ENCODE data around the gene NPEPL1. TPM values are rescaled to one million over a fixed set of nuclear protein-coding genes. Genes with fewer than 3 reads are reported as not detected.

NPEPL1 gene
- total and polyA plus RNA-seq, 11 donors, result 18.1 to 33.4 (median 30.1) TPM

DNA sequence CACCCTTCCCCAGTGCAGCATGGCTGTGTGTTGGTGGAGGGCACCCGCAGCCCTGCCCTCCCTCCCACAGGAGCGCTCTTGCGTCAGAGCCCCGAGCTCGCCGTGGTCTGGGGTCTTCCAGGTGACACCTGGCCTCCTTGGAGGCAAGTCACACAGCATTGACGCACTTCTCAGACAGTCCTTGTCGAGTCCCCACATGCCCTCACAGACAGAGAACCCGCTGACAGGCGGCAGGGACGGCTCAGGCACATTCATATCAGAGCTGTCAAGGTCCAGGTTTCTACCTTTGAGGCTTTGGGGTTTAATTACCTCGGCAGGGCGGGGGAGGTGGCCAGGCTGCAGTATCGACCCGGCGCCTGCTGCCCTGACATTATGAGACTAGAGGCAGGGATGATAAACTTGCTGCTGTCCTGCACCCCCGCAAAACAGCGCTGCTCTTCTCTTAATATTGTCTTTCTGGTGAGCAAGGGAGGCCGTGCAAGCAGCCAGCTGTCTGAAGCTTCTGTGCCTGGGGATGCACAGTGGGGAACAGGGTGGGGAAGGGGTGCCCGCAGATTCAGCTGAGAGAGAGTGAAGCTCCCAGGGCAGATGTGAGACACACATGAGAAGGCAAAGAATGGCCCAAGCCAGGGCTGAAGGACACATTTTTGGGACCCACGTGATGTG is 4.7 kb downstream of the NPEPL1 start:
- no peak overlapping the region for H3K27ac ChIP-seq
- no peak overlapping the region for H3K4me3 ChIP-seq
- TF ChIP-seq CTCF (IDR thresholded peaks at IDR 0.05), result no peak
- peaks cover 0 to 68% (median 59%) of the 10 kb centered on the region in 9 donors for H3K36me3 ChIP-seq
- ATAC-seq (no peak), DNase-seq (peak in 2 of 5 donors; percentile 7 to 56)
- H3K9me3 ChIP-seq, result no peaks in the 10 kb centered on the region
- no peaks in the 10 kb centered on the region for H3K27me3 ChIP-seq
- 79 to 85% (median 82%) methylated on average over 10 to 21 of the region's 21 CpGs for WGBS, 4 donors
- peaks cover 7 to 19% (median 15%) of the 10 kb centered on the region in 12 donors for H3K4me1 ChIP-seq
- intact Hi-C loops (cut with DNase I), result loop anchor here in 2 of 10 donors (5.0 to 10.0 kb wide), 2 partner anchors 147 to 460 kb away; no protein-coding TSS in a partner anchor

DNA sequence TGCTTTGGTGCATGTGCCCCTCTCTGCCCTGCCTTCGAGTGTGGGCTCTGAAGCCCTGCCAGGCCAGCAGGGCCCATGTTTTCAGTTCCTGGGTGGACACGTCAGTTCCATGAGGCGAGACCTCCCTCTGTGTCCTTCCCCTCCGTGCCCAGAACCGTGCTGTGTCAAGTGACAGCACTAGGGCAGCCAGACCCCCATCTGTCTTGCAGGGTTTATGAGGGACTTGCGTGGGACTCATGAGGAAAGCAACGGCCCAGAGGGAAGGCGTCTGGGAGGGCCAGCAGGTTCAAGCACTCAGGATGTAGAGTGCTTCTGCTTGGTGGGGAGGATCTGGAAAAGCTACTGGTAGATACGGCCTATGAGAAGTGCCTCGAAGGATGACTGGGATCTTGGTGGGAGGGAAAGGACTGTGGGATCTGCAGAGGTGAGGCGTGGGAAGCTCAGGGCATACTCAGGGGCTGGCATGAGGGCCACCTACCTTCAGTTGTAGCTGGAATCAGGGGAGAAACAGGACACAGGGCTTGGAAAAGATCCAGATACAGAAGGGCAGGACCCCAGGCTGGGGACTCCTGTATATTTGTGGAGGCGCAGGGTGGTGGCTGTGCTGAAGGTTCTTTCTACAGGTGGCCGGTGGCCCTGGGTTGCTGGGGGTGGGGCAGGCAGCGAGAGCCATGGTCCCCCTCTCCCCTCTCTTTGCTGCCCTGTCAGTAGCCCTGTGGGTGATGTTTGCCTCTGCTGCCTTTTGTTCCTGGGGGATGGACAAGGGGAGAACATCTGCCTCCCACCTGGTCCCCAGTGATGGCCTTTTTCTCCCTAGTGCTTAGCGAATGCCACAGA is 5.5 kb downstream of the NPEPL1 start:
- ATAC-seq (no peak), DNase-seq (peak in 2 of 5 donors; percentile 17 to 46)
- no peaks in the 10 kb centered on the region for H3K9me3 ChIP-seq
- H3K4me3 ChIP-seq, result no peak overlapping the region
- peaks cover 0 to 76% (median 67%) of the 10 kb centered on the region in 9 donors for H3K36me3 ChIP-seq
- TF ChIP-seq CTCF (IDR thresholded peaks at IDR 0.05) (no peak), POLR2A (IDR thresholded peaks at IDR 0.05) (no peak)
- H3K4me1 ChIP-seq, result peaks cover 7 to 18% (median 15%) of the 10 kb centered on the region in 12 donors
- no peaks in the 10 kb centered on the region for H3K27me3 ChIP-seq
- WGBS, 4 donors, result 89 to 92% (median 92%) methylated on average over 14 to 15 of the region's 15 CpGs
- no peak overlapping the region for H3K27ac ChIP-seq
- intact Hi-C loops (cut with DNase I), result loop anchor here in 2 of 10 donors (5.0 to 10.0 kb wide), 2 partner anchors 147 to 461 kb away; no protein-coding TSS in a partner anchor

- H3K27ac ChIP-seq, result no peak overlapping the region
- no peaks in the 10 kb centered on the region for H3K9me3 ChIP-seq
- no peak for TF ChIP-seq POLR2A (IDR thresholded peaks at IDR 0.05)
- TF ChIP-seq CTCF (IDR thresholded peaks at IDR 0.05), result no peak
- H3K36me3 ChIP-seq, result peaks cover 0 to 85% (median 76%) of the 10 kb centered on the region in 9 donors
- WGBS, 4 donors, result 69 to 80% (median 76%) methylated on average over 25 to 27 of the region's 27 CpGs
- ATAC-seq, result peak in 3 of 4 donors; percentile 10 to 32 (median 17)
- intact Hi-C loops (cut with DNase I), result loop anchor here in 2 of 10 donors (5.0 to 10.0 kb wide), 2 partner anchors 146 to 462 kb away; no protein-coding TSS in a partner anchor
- H3K4me3 ChIP-seq, result no peak overlapping the region
- peaks cover 0 to 9% (median 7%) of the 10 kb centered on the region in 12 donors for H3K4me1 ChIP-seq
- H3K27me3 ChIP-seq, result no peaks in the 10 kb centered on the region
- DNase-seq, result peak in 1 of 5 donors; percentile 22
Observed at GRCh38 chr20:58698741-58699622, 6.4 kb downstream of the NPEPL1 start.
